HuH-7 (cell line): ENCODE results near the gene SYT5.
"Not testable (repeated sequence)": the region's sequence is repeated elsewhere in the genome, so short reads cannot be mapped to it uniquely, and the experiment has no call there.

Experiments
- DNase-seq: peaks from one replicate; pipeline ENCODE4 v3.0.0; 2011; ENCODE audit warnings: low spot score

The SYT5 gene

GRCh38 chr19:55208880-55209692 is 29.0 kb upstream of the SYT5 start, which contains the start of gene PTPRH:
Gene PTPRH, minus strand, starts transcription at chr19:55209501. Its CDS starts 68 bp downstream, at chr19:55209433.
- no peak for DNase-seq

DNA sequence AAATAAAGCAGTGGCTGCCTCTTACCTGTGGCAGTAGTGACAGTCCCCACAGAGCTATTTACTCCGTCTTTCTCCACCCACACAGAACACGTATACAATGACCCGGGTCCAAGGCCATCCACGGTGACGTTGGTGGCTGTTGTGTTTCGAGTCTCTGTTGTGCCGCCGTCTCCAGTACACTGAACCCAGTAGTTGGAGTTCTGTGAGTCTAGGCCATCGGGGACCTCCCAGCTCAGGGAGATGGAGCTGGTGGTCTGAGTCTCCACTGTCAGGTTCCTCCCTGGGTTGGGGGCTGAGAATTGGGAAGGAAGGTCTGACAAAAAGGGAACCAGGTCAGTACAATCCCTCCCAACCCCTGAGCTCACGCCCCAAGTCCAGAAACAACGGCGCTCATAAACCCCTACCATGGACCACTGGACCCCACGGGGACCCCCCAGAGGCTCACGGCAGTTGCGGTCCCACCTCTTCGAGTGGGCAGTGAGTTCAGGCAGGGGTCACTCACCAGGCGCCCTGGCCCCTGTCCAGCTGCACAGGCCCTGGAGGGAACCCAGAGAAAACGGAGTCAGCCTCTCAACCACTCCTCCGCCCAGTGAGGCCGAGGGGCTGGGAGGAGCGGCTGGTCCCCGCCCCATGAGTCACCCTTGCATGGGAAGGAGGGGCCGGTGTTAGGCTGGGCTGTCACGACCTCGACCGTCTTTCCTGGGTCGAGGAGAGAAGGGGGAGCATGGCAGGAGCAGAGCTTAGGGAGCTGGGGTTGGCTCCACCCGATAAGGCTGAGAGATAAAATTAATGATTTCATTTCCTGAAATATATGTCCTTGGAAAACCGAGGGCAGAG is 26.8 kb upstream of the SYT5 start:
- DNase-seq, result peak; percentile 94

GRCh38 chr19:55202199-55202598 is 22.1 kb upstream of the SYT5 start:
- DNase-seq, result not testable (repeated sequence)

- no peak for DNase-seq
Measured at GRCh38 chr19:55199620-55200204, 19.6 kb upstream of the SYT5 start.

DNA sequence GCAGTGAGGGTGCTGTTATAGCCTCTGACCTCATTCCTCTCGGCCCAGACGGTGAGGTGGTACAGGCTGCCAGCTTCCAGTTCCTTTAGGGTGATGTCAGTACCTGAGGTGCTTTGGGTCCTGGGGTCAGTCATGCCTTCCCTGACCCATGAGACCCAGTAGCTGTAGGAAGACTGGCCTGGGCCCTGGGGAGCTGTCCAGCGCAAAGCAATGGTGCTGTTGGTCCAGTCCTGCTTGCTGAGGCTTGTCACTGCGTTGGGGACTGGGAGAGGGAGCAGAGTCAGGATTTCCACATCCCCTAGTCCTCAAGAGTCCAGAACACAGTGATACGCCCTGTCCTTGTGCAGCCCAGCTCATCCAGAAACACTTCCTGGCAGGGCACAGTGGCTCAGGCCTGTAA is 18.6 kb upstream of the SYT5 start:
- no peak for DNase-seq

- no peak for DNase-seq
Measured at GRCh38 chr19:55197528-55197927, 17.4 kb upstream of the SYT5 start.

DNA sequence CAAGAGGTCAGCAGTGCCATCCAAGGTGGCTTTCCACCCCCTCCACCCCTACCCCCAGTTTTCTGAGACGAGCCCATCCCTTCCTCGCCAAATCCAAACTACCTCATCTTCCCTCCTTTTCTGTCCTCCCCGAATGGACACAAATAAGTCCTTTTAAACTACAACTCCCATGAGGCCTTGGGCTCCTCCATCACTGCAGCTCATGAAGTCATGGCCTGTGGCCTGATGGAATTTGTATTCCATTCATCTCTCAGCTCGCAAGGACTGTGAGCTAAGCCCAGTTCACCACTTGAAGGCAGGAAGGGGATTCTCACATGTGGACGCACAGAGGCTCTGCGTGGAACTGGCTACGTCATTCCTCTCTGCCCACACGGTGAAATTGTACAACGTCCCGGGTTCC is 16.7 kb upstream of the SYT5 start:
- DNase-seq, result no peak

DNA sequence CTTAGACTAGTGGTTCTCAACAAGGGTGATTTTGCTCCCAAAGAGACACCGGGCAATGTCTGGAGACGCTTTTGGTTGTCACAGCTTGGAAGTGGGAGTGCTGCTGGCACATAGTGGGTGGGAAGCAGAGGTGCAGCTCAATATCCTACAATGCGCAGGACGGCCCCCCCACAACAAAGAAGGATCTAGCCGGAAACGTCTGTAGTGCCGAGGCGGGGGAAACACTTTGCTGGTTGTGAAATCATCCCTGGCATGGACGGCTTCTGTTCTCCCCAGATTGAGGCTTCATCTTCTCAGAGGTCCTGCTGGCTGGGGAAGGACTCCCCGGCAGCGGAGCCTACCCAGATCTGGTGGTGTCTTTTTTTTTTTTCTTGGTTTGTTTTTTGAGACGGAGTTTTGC is 13.4 kb upstream of the SYT5 start:
- DNase-seq, result no peak

GRCh38 chr19:55189403-55189835 is 9.3 kb upstream of the SYT5 start:
- DNase-seq, result no peak

DNA sequence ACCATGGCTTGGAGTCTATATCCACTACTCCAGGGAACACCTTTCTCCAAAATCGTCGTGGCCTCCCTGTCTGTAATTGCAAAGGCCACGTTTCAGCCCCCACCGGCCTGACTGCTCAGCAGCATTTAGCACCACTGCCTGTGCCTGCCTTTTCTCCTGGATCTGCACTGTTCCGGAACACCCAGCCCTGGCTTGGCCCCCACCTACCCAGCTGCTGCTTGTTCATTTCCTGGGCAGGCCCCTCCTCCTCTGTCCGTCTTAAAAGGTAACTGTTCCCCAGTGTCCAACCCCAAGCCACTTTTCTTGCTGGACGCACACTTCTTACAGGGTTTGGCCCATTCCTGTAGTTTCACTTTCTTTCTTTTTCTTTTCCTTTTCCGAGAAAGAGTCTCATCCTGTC is 8.5 kb upstream of the SYT5 start:
- no peak for DNase-seq

DNA sequence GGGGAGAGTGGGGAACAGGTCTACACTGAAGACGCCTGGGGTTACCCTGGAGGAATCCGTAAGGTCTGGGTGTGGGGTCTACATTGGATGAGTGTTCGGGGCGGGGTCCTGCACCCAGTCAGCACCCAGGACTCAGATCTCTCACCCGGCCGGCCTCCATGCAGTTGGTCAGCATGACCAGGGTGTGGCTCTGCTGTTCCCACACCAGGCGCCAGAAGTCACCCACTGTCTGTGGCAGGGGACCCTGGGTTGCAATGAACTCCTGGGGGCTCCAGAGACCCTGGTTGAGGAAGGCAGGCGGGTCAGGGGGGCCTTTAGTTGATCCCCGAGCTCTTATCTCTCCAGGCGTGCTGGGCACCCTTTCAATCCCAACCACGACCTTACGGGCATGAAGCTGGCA is 6.0 kb upstream of the SYT5 start:
- DNase-seq, result no peak

- no peak for DNase-seq
Measured at GRCh38 chr19:55181740-55182139, 1.7 kb upstream of the SYT5 start.

DNA sequence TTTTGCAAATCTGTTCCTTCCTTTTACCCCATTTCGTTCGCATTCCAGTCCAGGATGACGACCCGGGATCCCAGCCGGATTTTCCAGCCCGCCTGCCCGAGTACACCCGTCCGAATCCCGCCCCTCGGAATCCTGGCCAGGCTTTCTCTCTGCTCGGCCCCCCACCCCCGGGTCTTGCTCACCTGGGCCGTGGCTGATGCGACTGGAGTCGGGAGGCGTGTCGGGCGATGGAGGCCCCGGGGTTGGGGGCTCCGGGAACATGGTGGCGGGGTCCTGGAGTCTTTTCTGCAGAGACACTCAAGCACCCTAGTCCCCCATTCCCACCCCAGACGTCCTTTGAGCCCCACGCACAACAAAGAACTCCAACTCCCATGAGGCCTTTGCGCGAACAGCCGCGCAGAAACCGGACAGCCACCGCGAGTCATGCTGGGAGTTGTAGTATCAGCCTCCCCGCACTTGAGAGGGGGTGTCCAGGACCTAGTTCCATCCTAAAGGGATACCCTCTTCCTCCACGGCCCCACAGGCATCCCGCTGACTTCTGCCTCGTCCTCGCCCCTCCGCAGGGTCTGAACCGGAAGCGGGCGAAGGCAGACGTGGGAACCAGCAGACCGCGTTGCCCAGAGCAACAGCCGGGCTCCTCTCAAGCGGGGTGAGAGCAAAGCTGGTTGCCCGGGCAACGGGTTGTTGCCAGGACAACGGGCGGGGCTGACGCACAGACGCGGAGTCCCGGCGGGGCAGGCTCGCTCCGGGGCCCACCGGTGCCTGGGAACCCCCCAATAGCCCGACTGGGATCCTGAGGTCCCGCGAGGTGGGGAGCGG is 1.1 kb downstream of the SYT5 start:
- peak; percentile 74 for DNase-seq

GRCh38 chr19:55176076-55176475 is 4.0 kb downstream of the SYT5 start:
- DNase-seq, result no peak

DNA sequence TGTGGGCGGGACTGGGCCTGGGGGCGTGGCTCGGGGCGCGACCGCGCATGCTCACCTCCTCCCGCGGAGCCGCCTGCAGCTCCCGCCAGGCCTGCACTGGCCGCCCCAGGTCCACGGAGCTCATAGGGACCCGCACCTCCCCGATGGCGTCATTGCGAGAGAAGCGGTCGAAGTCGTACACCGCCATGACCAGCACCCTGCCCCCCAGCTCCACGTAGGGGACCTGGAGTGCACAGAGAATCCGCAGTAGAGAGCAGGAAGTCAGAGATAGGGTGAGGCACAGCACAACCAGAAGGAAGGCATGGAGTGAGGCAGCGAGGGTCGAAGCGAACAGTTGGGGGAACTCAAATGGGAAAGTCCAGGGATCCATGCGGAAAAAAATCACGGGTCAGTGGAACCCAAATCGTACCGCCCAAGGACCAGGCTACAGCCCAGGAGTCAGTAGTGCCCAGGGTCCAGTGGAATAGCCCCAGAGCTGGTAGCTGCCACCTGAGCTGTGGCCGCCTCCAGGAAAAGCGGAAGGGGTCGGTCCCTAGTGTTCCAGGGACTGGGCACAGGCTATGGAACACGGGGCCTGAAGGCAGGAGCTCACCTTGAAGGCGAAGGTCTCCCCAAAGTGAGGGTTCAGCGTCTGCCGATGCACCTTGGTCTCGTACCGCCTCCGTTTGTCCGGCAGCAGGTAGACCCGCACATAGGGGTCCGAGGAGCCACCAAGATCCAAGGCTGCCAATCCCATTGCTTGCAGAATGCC is 4.8 kb downstream of the SYT5 start:
- DNase-seq, result no peak

DNA sequence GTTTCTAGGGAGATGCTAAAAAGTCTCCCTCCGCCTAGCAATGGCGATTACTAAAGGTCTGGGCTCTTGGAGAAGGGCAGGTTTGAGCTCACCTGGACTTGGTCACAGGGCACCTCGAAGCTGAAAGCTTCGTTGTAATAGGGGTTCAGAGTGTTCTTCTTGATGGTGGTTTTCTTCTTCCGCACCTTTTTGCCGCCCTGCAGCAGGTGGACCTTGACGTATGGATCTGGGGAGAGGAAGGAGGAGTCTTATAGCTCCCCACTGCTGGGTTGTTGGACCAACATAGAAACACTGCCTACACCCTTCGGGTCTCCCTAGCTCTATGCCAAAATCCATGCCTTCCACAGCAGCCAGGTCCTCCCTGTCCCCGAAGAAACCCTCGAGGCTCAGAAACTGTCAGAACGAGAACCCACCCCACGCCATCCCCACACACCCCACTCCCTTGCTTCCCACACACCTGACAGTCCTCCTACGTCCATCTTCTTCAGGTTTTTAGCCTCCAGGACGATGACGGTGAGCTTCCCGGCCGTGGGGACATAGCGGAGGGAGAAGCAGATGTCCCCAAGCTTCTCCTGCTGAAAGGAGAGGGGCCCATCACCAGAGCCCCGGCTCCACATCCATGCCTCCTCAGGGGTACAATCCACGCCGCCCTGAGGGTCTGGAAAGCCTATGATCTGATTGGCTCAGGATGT is 5.5 kb downstream of the SYT5 start:
- DNase-seq, result no peak

DNA sequence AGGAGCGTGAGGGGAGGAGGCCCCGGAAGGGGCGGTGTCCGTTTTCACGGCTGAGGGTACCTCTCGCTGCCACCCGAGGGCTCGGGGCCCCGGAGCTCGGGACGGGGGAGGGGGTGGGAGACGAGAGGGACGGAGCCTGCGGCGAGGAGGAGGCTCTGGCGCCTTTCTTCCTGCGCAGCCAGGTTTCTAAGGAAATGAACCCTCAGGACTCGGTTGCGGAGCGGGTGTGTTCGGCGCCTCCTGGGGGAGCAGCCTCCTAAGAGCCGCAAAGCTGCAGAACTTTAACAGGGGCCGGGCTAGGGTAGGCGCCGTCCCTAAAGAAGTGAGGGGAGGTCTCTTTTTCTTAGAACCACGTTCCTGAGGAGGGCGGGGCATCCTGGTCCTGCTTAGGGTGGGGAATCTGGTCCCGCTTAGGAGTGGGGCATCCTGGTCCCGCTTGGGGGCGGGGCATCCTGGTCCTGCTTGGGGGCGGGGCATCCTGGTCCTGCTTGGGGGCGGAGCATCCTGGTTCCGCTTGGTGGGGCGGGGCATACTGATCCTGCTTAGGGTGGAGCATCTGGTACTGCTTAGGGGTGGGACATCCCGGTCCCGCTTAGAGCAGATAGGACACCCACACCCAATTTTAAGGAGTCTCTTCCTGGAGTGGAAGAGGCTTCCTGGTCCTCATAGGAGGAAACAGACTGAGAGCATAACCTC is 6.2 kb downstream of the SYT5 start:
- peak; percentile 73 for DNase-seq

- DNase-seq, result no peak
Measured at GRCh38 chr19:55173186-55173713, 6.8 kb downstream of the SYT5 start.

DNA sequence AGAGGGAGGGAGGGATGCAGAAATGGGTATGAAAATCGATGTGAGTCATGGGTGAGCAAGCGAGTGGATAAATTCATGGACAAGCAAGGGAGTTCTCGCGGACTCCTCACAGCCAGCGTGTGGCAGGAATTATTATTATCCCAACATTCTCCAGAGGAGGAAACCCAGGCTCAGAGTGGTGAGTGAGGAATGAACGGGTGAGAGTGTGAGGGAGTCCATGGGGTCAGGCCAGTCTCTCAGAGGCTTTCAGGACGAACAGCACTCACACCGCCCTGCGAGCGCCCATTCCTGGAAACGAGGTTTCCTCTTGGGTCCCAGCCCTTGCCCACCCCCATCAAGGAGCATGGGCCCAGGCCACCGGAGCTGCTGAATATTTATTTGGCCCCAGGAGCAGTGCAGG is 7.3 kb downstream of the SYT5 start:
- no peak for DNase-seq

DNA sequence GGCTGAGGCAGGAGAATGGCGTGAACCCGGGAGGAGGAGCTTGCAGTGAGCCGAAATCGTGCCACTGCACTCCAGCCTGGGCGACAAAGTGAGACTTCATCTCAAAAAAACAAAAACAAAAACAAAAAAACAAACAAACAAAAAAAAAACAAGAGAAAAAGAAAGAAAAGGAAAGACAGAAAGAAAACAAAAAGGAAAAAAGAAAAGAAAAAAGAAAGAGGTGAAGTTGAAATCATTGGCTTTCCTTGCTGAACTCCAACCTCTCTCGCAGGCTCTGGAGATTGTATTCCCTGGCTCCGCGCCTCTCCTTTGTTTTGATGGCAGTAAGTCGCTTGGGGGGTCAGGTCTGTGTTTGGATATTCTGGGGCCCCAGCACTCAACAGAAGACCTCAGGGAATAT is 7.8 kb downstream of the SYT5 start:
- not testable (repeated sequence) for DNase-seq
